ENCODE results near the gene TSC2. TPM values are rescaled to one million over a fixed set of nuclear protein-coding genes. Genes with fewer than 3 reads are reported as not detected.

TSC2 gene
- total RNA-seq, 1 experiment from 2014 or later = 166 TPM

DNA sequence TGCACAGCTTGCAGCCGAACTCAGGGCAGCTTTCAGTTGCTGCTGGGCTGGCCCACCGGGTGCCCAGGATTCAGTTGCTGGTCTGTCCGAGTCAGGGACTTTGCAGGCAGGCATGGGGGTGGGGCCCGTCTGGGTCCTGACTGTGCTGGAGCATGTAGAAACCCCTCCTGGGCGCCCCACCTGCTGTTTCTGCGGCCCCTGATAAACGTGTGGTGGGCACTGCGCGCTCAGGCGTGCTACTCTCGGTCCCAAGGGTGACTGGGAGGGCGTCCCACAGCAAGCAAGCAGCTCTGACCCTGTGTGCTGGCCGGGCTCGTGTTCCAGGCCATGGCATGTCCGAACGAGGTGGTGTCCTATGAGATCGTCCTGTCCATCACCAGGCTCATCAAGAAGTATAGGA is 12.6 kb downstream of the TSC2 start:
- no peak for TF ChIP-seq EZH2 (IDR thresholded peaks at IDR 0.05; ENCODE audit: low read depth)
- TF ChIP-seq, protein P1, sequence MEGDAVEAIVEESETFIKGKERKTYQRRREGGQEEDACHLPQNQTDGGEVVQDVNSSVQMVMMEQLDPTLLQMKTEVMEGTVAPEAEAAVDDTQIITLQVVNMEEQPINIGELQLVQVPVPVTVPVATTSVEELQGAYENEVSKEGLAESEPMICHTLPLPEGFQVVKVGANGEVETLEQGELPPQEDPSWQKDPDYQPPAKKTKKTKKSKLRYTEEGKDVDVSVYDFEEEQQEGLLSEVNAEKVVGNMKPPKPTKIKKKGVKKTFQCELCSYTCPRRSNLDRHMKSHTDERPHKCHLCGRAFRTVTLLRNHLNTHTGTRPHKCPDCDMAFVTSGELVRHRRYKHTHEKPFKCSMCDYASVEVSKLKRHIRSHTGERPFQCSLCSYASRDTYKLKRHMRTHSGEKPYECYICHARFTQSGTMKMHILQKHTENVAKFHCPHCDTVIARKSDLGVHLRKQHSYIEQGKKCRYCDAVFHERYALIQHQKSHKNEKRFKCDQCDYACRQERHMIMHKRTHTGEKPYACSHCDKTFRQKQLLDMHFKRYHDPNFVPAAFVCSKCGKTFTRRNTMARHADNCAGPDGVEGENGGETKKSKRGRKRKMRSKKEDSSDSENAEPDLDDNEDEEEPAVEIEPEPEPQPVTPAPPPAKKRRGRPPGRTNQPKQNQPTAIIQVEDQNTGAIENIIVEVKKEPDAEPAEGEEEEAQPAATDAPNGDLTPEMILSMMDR (conservative IDR thresholded peaks at IDR 0.05) = no peak
- no peak for DNase-seq
- Histone ChIP-seq H3K36me3 (ENCODE audit: low read depth) (no peaks in the 10 kb centered on the region), H3K79me2 (ENCODE audit: low read depth) (no peaks in the 10 kb centered on the region), H3F3A (ENCODE audit: insufficient read depth, low read depth) (no peaks in the 10 kb centered on the region), H3K4me2 (no peak overlapping the region), H3K9me3 (ENCODE audit: insufficient read depth, low read depth) (no peaks in the 10 kb centered on the region), H3K27me3 (ENCODE audit: insufficient read depth, low read depth) (no peaks in the 10 kb centered on the region), H3K9me2 (ENCODE audit: insufficient read depth) (no peaks in the 10 kb centered on the region), H3K4me1 (replicated peaks; ENCODE audit: insufficient read depth) (no peaks in the 10 kb centered on the region), H4K20me1 (ENCODE audit: insufficient read depth) (no peaks in the 10 kb centered on the region), H3K4me3 (no peak overlapping the region), H2AFZ (no peak overlapping the region), H3K27ac (no peak overlapping the region)
- intact Hi-C loops (cut with micrococcal nuclease; ENCODE audit: unreplicated experiment) = no loop called here
- ChIA-PET CTCF (no interaction called here), POLR2A (ENCODE audit: unreplicated experiment) (no interaction called here)
- BruUV-seq (replicated peaks) = no TSS peak

DNA sequence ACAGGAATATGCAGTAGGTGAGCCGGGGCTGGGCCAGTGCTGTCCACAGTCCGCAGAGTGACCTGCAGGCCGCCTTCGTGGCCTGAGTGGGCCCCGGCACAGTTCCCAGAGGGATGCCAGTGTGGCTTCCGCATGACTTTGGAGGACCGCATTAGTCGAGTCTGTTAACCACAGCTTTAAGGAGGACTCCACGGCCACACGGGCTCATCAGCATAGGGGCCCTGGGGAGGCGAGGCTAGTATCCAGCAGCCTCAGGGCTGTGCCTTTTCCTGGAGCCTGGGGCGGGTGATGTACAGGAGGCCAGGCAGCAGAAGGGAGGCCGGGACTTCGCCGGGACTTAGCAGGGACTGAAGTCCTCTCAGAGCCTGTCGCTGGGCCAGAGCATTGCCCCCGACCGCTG is 13.2 kb downstream of the TSC2 start:
- Histone ChIP-seq H4K20me1 (ENCODE audit: insufficient read depth) (no peaks in the 10 kb centered on the region), H3K4me3 (no peak overlapping the region), H2AFZ (no peak overlapping the region), H3K9me2 (ENCODE audit: insufficient read depth) (no peaks in the 10 kb centered on the region), H3K27me3 (ENCODE audit: insufficient read depth, low read depth) (no peaks in the 10 kb centered on the region), H3K79me2 (ENCODE audit: low read depth) (no peaks in the 10 kb centered on the region), H3K4me2 (no peak overlapping the region), H3K9me3 (ENCODE audit: insufficient read depth, low read depth) (no peaks in the 10 kb centered on the region), H3K36me3 (ENCODE audit: low read depth) (no peaks in the 10 kb centered on the region), H3K4me1 (replicated peaks; ENCODE audit: insufficient read depth) (no peaks in the 10 kb centered on the region), H3F3A (ENCODE audit: insufficient read depth, low read depth) (0 out of 2 replicates have a peak, but pooled peaks cover 2% of the 10 kb centered on the region), H3K27ac (no peak overlapping the region)
- no TSS peak for BruUV-seq (replicated peaks)
- TF ChIP-seq, protein P1 (conservative IDR thresholded peaks at IDR 0.05) = no peak
- no peak for TF ChIP-seq EZH2 (IDR thresholded peaks at IDR 0.05; ENCODE audit: low read depth)
- POLR2A ChIA-PET (ENCODE audit: unreplicated experiment) = no interaction called here
- no peak for DNase-seq
- CTCF ChIA-PET = no interaction called here
- intact Hi-C loops (cut with micrococcal nuclease; ENCODE audit: unreplicated experiment) = no loop called here

DNA sequence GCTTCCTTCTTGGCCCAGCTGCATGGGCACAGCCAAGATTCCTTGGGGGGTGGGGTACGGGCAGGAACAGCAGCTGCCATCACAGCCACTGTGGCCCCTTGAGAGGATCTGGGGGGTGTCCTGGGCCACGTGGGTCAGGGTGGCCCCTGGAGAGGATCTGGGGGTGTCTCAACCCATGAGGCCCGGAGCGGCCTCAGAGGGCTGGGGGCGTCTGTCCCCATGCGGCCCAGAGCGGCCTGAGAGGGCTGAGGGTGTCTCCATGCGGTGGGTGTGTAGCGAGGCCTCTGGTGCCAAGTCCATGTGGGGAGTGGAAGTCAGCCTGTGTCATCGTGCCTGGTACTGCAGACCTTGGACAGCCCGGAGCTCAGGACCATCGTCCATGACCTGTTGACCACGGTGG is 13.7 kb downstream of the TSC2 start:
- Histone ChIP-seq H3K9me2 (ENCODE audit: insufficient read depth) (no peaks in the 10 kb centered on the region), H3F3A (ENCODE audit: insufficient read depth, low read depth) (0 out of 2 replicates have a peak, but pooled peaks cover 3% of the 10 kb centered on the region), H3K36me3 (ENCODE audit: low read depth) (no peaks in the 10 kb centered on the region), H3K27ac (no peak overlapping the region), H3K4me1 (replicated peaks; ENCODE audit: insufficient read depth) (no peaks in the 10 kb centered on the region), H3K4me3 (no peak overlapping the region), H2AFZ (no peak overlapping the region), H3K79me2 (ENCODE audit: low read depth) (no peaks in the 10 kb centered on the region), H4K20me1 (ENCODE audit: insufficient read depth) (no peaks in the 10 kb centered on the region), H3K27me3 (ENCODE audit: insufficient read depth, low read depth) (no peaks in the 10 kb centered on the region), H3K4me2 (no peak overlapping the region), H3K9me3 (ENCODE audit: insufficient read depth, low read depth) (no peaks in the 10 kb centered on the region)
- no peak for DNase-seq
- ChIA-PET POLR2A (ENCODE audit: unreplicated experiment) (no interaction called here), CTCF (no interaction called here)
- intact Hi-C loops (cut with micrococcal nuclease; ENCODE audit: unreplicated experiment) = no loop called here
- TF ChIP-seq, protein P1 (conservative IDR thresholded peaks at IDR 0.05) = no peak
- TF ChIP-seq EZH2 (IDR thresholded peaks at IDR 0.05; ENCODE audit: low read depth) = no peak
- BruUV-seq (replicated peaks) = no TSS peak
